Measurements from ENCODE around the gene DUSP7.

DUSP7 gene

GRCh38 chr3:52072020-52072419 lies 15.6 kb upstream of the DUSP7 start:
- no peak overlapping the region for H3K4me3 ChIP-seq (ENCODE audit: low read length)
- DNase-seq (ENCODE audit: low read depth, low spot score) = no peak

GRCh38 chr3:52070724-52071621 lies 14.6 kb upstream of the DUSP7 start:
- no peak overlapping the region for H3K4me3 ChIP-seq (ENCODE audit: low read length)
- DNase-seq (ENCODE audit: low read depth, low spot score) = no peak

GRCh38 chr3:52069855-52070254 lies 13.5 kb upstream of the DUSP7 start:
- H3K4me3 ChIP-seq (ENCODE audit: low read length) = no peak overlapping the region
- DNase-seq (ENCODE audit: low read depth, low spot score) = no peak

GRCh38 chr3:52069135-52069534 lies 12.8 kb upstream of the DUSP7 start:
- no peak overlapping the region for H3K4me3 ChIP-seq (ENCODE audit: low read length)
- DNase-seq (ENCODE audit: low read depth, low spot score) = no peak

- H3K4me3 ChIP-seq (ENCODE audit: low read length) = no peak overlapping the region
- DNase-seq (ENCODE audit: low read depth, low spot score) = no peak
Measured at GRCh38 chr3:52068730-52069129, 12.4 kb upstream of the DUSP7 start.

GRCh38 chr3:52068055-52068571 lies 11.7 kb upstream of the DUSP7 start:
- no peak for DNase-seq (ENCODE audit: low read depth, low spot score)

GRCh38 chr3:52067526-52067925 lies 11.2 kb upstream of the DUSP7 start:
- DNase-seq (ENCODE audit: low read depth, low spot score) = no peak
- H3K4me3 ChIP-seq (ENCODE audit: low read length) = no peak overlapping the region

More at GRCh38 chr3:52068055-52068571, 11.7 kb upstream of the DUSP7 start:
- H3K4me3 ChIP-seq (ENCODE audit: low read length) = no peak overlapping the region

- no peak for DNase-seq (ENCODE audit: low read depth, low spot score)
- H3K4me3 ChIP-seq (ENCODE audit: low read length) = no peak overlapping the region
Measured at GRCh38 chr3:52067046-52067445, 10.7 kb upstream of the DUSP7 start.

GRCh38 chr3:52065264-52065756 lies 8.9 kb upstream of the DUSP7 start:
- H3K4me3 ChIP-seq (ENCODE audit: low read length) = no peak overlapping the region
- DNase-seq (ENCODE audit: low read depth, low spot score) = no peak

GRCh38 chr3:52064561-52064960 lies 8.2 kb upstream of the DUSP7 start:
- no peak for DNase-seq (ENCODE audit: low read depth, low spot score)
- H3K4me3 ChIP-seq (ENCODE audit: low read length) = no peak overlapping the region

GRCh38 chr3:52063026-52063723 lies 6.8 kb upstream of the DUSP7 start:
- no peak overlapping the region for H3K4me3 ChIP-seq (ENCODE audit: low read length)
- no peak for DNase-seq (ENCODE audit: low read depth, low spot score)

- no peak overlapping the region for H3K4me3 ChIP-seq (ENCODE audit: low read length)
- no peak for DNase-seq (ENCODE audit: low read depth, low spot score)
Measured at GRCh38 chr3:52062505-52062904, 6.1 kb upstream of the DUSP7 start.

GRCh38 chr3:52061121-52061910 lies 4.9 kb upstream of the DUSP7 start:
- H3K4me3 ChIP-seq (ENCODE audit: low read length) = no peak overlapping the region
- DNase-seq (ENCODE audit: low read depth, low spot score) = no peak

GRCh38 chr3:52059781-52060180 lies 3.4 kb upstream of the DUSP7 start:
- no peak overlapping the region for H3K4me3 ChIP-seq (ENCODE audit: low read length)
- no peak for DNase-seq (ENCODE audit: low read depth, low spot score)

- DNase-seq (ENCODE audit: low read depth, low spot score) = no peak
- H3K4me3 ChIP-seq (ENCODE audit: low read length) = peak overlapping the region; percentile 50
Measured at GRCh38 chr3:52057812-52058495, 1.6 kb upstream of the DUSP7 start.

GRCh38 chr3:52056968-52057811 lies 819 bp upstream of the DUSP7 start:
- peak; percentile 98 for DNase-seq (ENCODE audit: low read depth, low spot score)
- H3K4me3 ChIP-seq (ENCODE audit: low read length) = peak overlapping the region; percentile 67

GRCh38 chr3:52055537-52056351 lies 627 bp downstream of the DUSP7 start:
- peak overlapping the region; percentile 81 for H3K4me3 ChIP-seq (ENCODE audit: low read length)
- DNase-seq (ENCODE audit: low read depth, low spot score) = peak; percentile 25
